Spleen (tissue), 7 donors: ENCODE data around the gene TJP1.

ENCODE experiments used
- CTCF ChIP-seq, 11 experiments: fragments of 200-600 bp in 7 of 11; fragments of 450-650 bp in 4 of 11; sonication (generic) in 4 of 11; IDR thresholded peaks in 8 of 11; conservative IDR thresholded peaks in 3 of 11; 1 replicate in 7 of 11; 2 replicates in 4 of 11; pipeline versions ENCODE4 v1.4.0 to v1.8.0; 2016 to 2021; ENCODE audit warnings: antibody characterized with exemption in 11 of 11, inconsistent platforms in 4 of 11, mild to moderate bottlenecking in 1 of 11
- POLR2A ChIP-seq, 3 donors: fragments of 450-650 bp; IDR thresholded peaks; one replicate each; pipeline ENCODE4 v1.5.1; 2017; ENCODE audit warnings: antibody characterized with exemption in 3 of 3, mild to moderate bottlenecking in 1 of 3
- POLR2AphosphoS5 ChIP-seq, 3 donors: sonication (generic); formaldehyde crosslinking; IDR thresholded peaks; one replicate each; pipeline ENCODE4 v1.5.1; 2017; ENCODE audit warnings: antibody characterized with exemption in 3 of 3
- donor health status: DM: no; HTN: no; CAD: no; lungs with moderate emphysema.
- donor health status: DM: no; HTN: no; CAD: no.
- donor health status: DM: no; HTN: no; CAD: no.

- TF ChIP-seq CTCF (IDR thresholded peaks at IDR 0.05 in 8 of 11, conservative IDR thresholded peaks at IDR 0.05 in 3 of 11) (no peak), POLR2AphosphoS5 (IDR thresholded peaks at IDR 0.05) (no peak), POLR2A (IDR thresholded peaks at IDR 0.05) (no peak)
These were observed 93.8 kb downstream of the TJP1 start for GRCh38 chr15:29728418-29728817.
